ENCODE results near the gene TEAD4.

The TEAD4 gene

GRCh38 chr12:3035815-3036702, 76.9 kb downstream of the TEAD4 start:
- peak; percentile 5 for DNase-seq (ENCODE audit: insufficient read length)
- FAIRE-seq, result no peak
- TF ChIP-seq POLR2A (IDR thresholded peaks at IDR 0.05; ENCODE audit: low read depth, low read length) (no peak), POLR2AphosphoS5 (IDR thresholded peaks at IDR 0.05; ENCODE audit: low read depth, low read length) (no peak), TAF1 (IDR thresholded peaks at IDR 0.05; ENCODE audit: borderline replicate concordance, low read depth, low read length) (no peak)

GRCh38 chr12:3036901-3037600, 77.9 kb downstream of the TEAD4 start:
- no peak for FAIRE-seq
- DNase-seq (ENCODE audit: insufficient read length), result no peak
- TF ChIP-seq TAF1 (IDR thresholded peaks at IDR 0.05; ENCODE audit: borderline replicate concordance, low read depth, low read length) (no peak), POLR2A (IDR thresholded peaks at IDR 0.05; ENCODE audit: low read depth, low read length) (no peak), POLR2AphosphoS5 (IDR thresholded peaks at IDR 0.05; ENCODE audit: low read depth, low read length) (no peak)

- TF ChIP-seq TAF1 (IDR thresholded peaks at IDR 0.05; ENCODE audit: borderline replicate concordance, low read depth, low read length) (no peak), POLR2AphosphoS5 (IDR thresholded peaks at IDR 0.05; ENCODE audit: low read depth, low read length) (no peak), POLR2A (IDR thresholded peaks at IDR 0.05; ENCODE audit: low read depth, low read length) (no peak)
- DNase-seq (ENCODE audit: insufficient read length) (no peak), FAIRE-seq (no peak)
Observed at GRCh38 chr12:3038166-3038565, 79.0 kb downstream of the TEAD4 start.

GRCh38 chr12:3038926-3039510, 79.8 kb downstream of the TEAD4 start:
- DNase-seq (ENCODE audit: insufficient read length), result no peak
- TF ChIP-seq POLR2AphosphoS5 (IDR thresholded peaks at IDR 0.05; ENCODE audit: low read depth, low read length) (no peak), POLR2A (IDR thresholded peaks at IDR 0.05; ENCODE audit: low read depth, low read length) (no peak), TAF1 (IDR thresholded peaks at IDR 0.05; ENCODE audit: borderline replicate concordance, low read depth, low read length) (no peak)
- no peak for FAIRE-seq

- DNase-seq (ENCODE audit: insufficient read length), result no peak
- FAIRE-seq, result no peak
- TF ChIP-seq TAF1 (IDR thresholded peaks at IDR 0.05; ENCODE audit: borderline replicate concordance, low read depth, low read length) (no peak), POLR2AphosphoS5 (IDR thresholded peaks at IDR 0.05; ENCODE audit: low read depth, low read length) (no peak), POLR2A (IDR thresholded peaks at IDR 0.05; ENCODE audit: low read depth, low read length) (no peak)
Observed at GRCh38 chr12:3040026-3040656, 80.9 kb downstream of the TEAD4 start.

GRCh38 chr12:3040663-3041544, 81.7 kb downstream of the TEAD4 start:
- FAIRE-seq (no peak), DNase-seq (ENCODE audit: insufficient read length) (no peak)
- TF ChIP-seq POLR2A (IDR thresholded peaks at IDR 0.05; ENCODE audit: low read depth, low read length), result no peak
- TF ChIP-seq POLR2AphosphoS5 (IDR thresholded peaks at IDR 0.05; ENCODE audit: low read depth, low read length), result no peak
- TF ChIP-seq TAF1 (IDR thresholded peaks at IDR 0.05; ENCODE audit: borderline replicate concordance, low read depth, low read length), result no peak

- FAIRE-seq, result peak; percentile 38
- peak; percentile 77 for DNase-seq (ENCODE audit: insufficient read length)
- TF ChIP-seq POLR2A (IDR thresholded peaks at IDR 0.05; ENCODE audit: low read depth, low read length) (no peak), POLR2AphosphoS5 (IDR thresholded peaks at IDR 0.05; ENCODE audit: low read depth, low read length) (no peak), TAF1 (IDR thresholded peaks at IDR 0.05; ENCODE audit: borderline replicate concordance, low read depth, low read length) (no peak)
Observed at GRCh38 chr12:3041558-3042164, 82.5 kb downstream of the TEAD4 start.

GRCh38 chr12:3042394-3042793, 83.2 kb downstream of the TEAD4 start:
- no peak for TF ChIP-seq TAF1 (IDR thresholded peaks at IDR 0.05; ENCODE audit: borderline replicate concordance, low read depth, low read length)
- FAIRE-seq, result no peak
- DNase-seq (ENCODE audit: insufficient read length), result no peak

- no peak for DNase-seq (ENCODE audit: insufficient read length)
- TF ChIP-seq POLR2AphosphoS5 (IDR thresholded peaks at IDR 0.05; ENCODE audit: low read depth, low read length) (no peak), POLR2A (IDR thresholded peaks at IDR 0.05; ENCODE audit: low read depth, low read length) (no peak), TAF1 (IDR thresholded peaks at IDR 0.05; ENCODE audit: borderline replicate concordance, low read depth, low read length) (no peak)
- no peak for FAIRE-seq
Observed at GRCh38 chr12:3042826-3043225, 83.6 kb downstream of the TEAD4 start.

DNA sequence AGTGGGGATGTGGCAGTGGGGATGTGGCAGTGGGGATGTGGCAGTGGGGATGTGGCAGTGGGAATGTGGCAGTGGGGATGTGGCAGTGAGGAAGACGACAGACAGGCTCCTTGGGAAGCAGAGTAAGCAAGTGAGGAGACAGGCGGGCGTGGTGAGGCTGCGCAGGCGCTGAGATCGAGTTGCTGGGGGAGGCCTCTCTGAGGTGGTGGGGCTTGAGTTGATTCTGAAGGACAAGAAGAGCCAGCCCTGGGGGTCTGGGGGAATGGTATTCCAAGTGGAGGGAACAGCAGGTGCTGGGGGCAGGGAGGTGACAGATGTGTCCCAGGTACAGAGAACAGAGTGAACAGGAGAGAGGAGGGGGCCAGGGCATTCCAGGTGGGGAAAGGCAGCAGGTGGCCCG, 84.2 kb downstream of the TEAD4 start:
- DNase-seq (ENCODE audit: insufficient read length), result no peak
- TF ChIP-seq POLR2A (IDR thresholded peaks at IDR 0.05; ENCODE audit: low read depth, low read length), result no peak
- no peak for TF ChIP-seq TAF1 (IDR thresholded peaks at IDR 0.05; ENCODE audit: borderline replicate concordance, low read depth, low read length)
- no peak for TF ChIP-seq POLR2AphosphoS5 (IDR thresholded peaks at IDR 0.05; ENCODE audit: low read depth, low read length)
- FAIRE-seq, result no peak

Data from GM12892 (cell line).